GM12874 (cell line): ENCODE measurements around the gene AOAH.

Experiments used
- CTCF ChIP-seq: IDR thresholded peaks from 2 replicates; pipeline ENCODE4 v1.5.1; 2011; ENCODE audit warnings: low read depth, mild to moderate bottlenecking, control low read depth, low read length, moderate library complexity; ENCODE audit not compliant: insufficient read depth

Gene AOAH

GRCh38 chr7:36526863-36527548 lies 197.3 kb downstream of the AOAH start:
- no peak for TF ChIP-seq CTCF

GRCh38 chr7:36523371-36524101 lies 200.8 kb downstream of the AOAH start:
- no peak for TF ChIP-seq CTCF

GRCh38 chr7:36522453-36523007 lies 201.8 kb downstream of the AOAH start:
- TF ChIP-seq CTCF = no peak

- TF ChIP-seq CTCF = no peak
Observed at GRCh38 chr7:36521911-36522310, 202.4 kb downstream of the AOAH start.

GRCh38 chr7:36521133-36521532 lies 203.2 kb downstream of the AOAH start:
- TF ChIP-seq CTCF = no peak

GRCh38 chr7:36515847-36516246 lies 208.4 kb downstream of the AOAH start:
- no peak for TF ChIP-seq CTCF
